H1 (cell line): Measurements from ENCODE around the gene SND1. TPM values are rescaled to one million over a fixed set of nuclear protein-coding genes. Genes with fewer than 3 reads are reported as not detected.

Experiments
- CTCF ChIA-PET: fragments of 300-600 bp; sonication (Branson Sonifier 250); formaldehyde crosslinking; loops from one replicate; lab custom pipeline; 2021; ENCODE audit not compliant: partially characterized antibody; lab: Charles Lee
- POLR2A ChIA-PET: fragments of 300-600 bp; sonication (Branson Sonifier 250); formaldehyde crosslinking; loops from one replicate; lab custom pipeline; 2021; ENCODE audit warnings: inconsistent platforms; ENCODE audit not compliant: partially characterized antibody; lab: Charles Lee
- DNase-seq, 2 experiments: peaks; one replicate each; pipeline versions ENCODE4 v3.0.0 to v3.0.0-alpha.2; 2010 to 2022; ENCODE audit warnings: low spot score in 2 of 2, low read depth in 1 of 2, mixed read lengths in 1 of 2
- FAIRE-seq: peaks from 2 replicates; lab custom pipeline; 2011; peaks lifted over from hg19 to GRCh38; lab: Jason Lieb, UNC
- H2AFZ ChIP-seq: 2 replicates; pipeline ENCODE4 v1.8.1; 2012; ENCODE audit warnings: low read length, inconsistent platforms
- H2AK5ac ChIP-seq: 2 replicates; pipeline ENCODE4 v1.6.1; 2013; ENCODE audit warnings: low read depth, low read length
- H2BK120ac ChIP-seq: replicated peaks from 2 replicates; pipeline ENCODE3; 2013; ENCODE audit warnings: low read depth, low read length, inconsistent platforms
- H2BK12ac ChIP-seq: 2 replicates; pipeline ENCODE4 v1.6.1; 2013; ENCODE audit warnings: low read depth, low read length
- H2BK15ac ChIP-seq: 2 replicates; pipeline ENCODE4 v1.6.1; 2013; ENCODE audit warnings: low read length
- H2BK20ac ChIP-seq: 2 replicates; pipeline ENCODE4 v1.6.1; 2013; ENCODE audit warnings: low read length
- H2BK5ac ChIP-seq: 2 replicates; pipeline ENCODE4 v1.6.1; 2013; ENCODE audit warnings: low read depth, low read length
- H3K14ac ChIP-seq: 2 replicates; pipeline ENCODE4 v1.6.1; 2013; ENCODE audit warnings: inconsistent platforms; ENCODE audit not compliant: insufficient read length
- H3K18ac ChIP-seq: 2 replicates; pipeline ENCODE4 v1.6.1; 2013; ENCODE audit warnings: low read length; ENCODE audit errors: extremely low read depth
- H3K23ac ChIP-seq: 2 replicates; pipeline ENCODE4 v1.6.1; 2013; ENCODE audit warnings: inconsistent platforms; ENCODE audit not compliant: insufficient read length
- H3K23me2 ChIP-seq: 2 replicates; pipeline ENCODE4 v1.6.1; 2013; ENCODE audit warnings: low read depth, low read length
- H3K27ac ChIP-seq: 2 replicates; pipeline ENCODE4 v1.6.1; 2011; ENCODE audit warnings: low read depth, low read length, inconsistent platforms
- H3K27me3 ChIP-seq, 4 experiments: replicated peaks in 1 of 4; 1 replicate in 1 of 4; 2 replicates in 3 of 4; pipeline versions ENCODE4 v1.6.1 to v1.8.1; 2011 to 2013; ENCODE audit warnings: low read length in 3 of 4, mild to moderate bottlenecking in 3 of 4, inconsistent platforms in 2 of 4, mixed read lengths in 2 of 4, moderate library complexity in 1 of 4; ENCODE audit not compliant: control insufficient read depth in 3 of 4, insufficient read depth in 3 of 4; ENCODE audit errors: extremely low read depth in 1 of 4
- H3K36me3 ChIP-seq, 4 experiments: 2 replicates each; pipeline versions ENCODE4 v1.6.1 to v1.8.1; 2011 to 2013; ENCODE audit warnings: mild to moderate bottlenecking in 4 of 4, low read length in 3 of 4, moderate library complexity in 2 of 4, control low read depth in 1 of 4, inconsistent platforms in 1 of 4; ENCODE audit not compliant: insufficient read depth in 4 of 4, control insufficient read depth in 2 of 4
- H3K4ac ChIP-seq: replicated peaks from 2 replicates; pipeline ENCODE3; 2013; ENCODE audit warnings: low read length, low read depth, mixed read lengths, inconsistent platforms; ENCODE audit not compliant: insufficient read length
- H3K4me1 ChIP-seq, 4 experiments: replicated peaks in 1 of 4; 1 replicate in 1 of 4; 2 replicates in 3 of 4; pipeline versions ENCODE4 v1.6.1 to v1.8.1; 2011 to 2013; ENCODE audit warnings: low read length in 3 of 4, inconsistent platforms in 2 of 4, mixed read lengths in 1 of 4; ENCODE audit not compliant: insufficient read depth in 4 of 4, control insufficient read depth in 3 of 4
- H3K4me2 ChIP-seq, 2 experiments: 2 replicates each; pipeline versions ENCODE4 v1.6.1 to v1.8.1; 2011 to 2013; ENCODE audit warnings: low read depth in 2 of 2, low read length in 2 of 2, control low read depth in 1 of 2, inconsistent platforms in 1 of 2, mild to moderate bottlenecking in 1 of 2; ENCODE audit not compliant: insufficient read depth in 1 of 2
- H3K4me3 ChIP-seq, 4 experiments: fragments of 200-600, 300-600 bp in 1 of 4; sonication (generic), shearing (Covaris generic), sonication (Bioruptor Twin) in 1 of 4; 2 replicates each; pipeline versions ENCODE4 v1.5.1 to v1.8.1; 2011 to 2016; ENCODE audit warnings: low read length in 4 of 4, low read depth in 3 of 4, control low read depth in 2 of 4, inconsistent platforms in 2 of 4, mild to moderate bottlenecking in 2 of 4, mixed read lengths in 1 of 4, moderate library complexity in 1 of 4; ENCODE audit not compliant: insufficient read depth in 2 of 4; ENCODE audit errors: extremely low read depth in 1 of 4
- H3K56ac ChIP-seq: replicated peaks from 2 replicates; pipeline ENCODE3; 2013; ENCODE audit warnings: low read depth, mild to moderate bottlenecking, mixed read lengths, low read length, inconsistent platforms; ENCODE audit not compliant: insufficient read length
- H3K79me1 ChIP-seq: 2 replicates; pipeline ENCODE4 v1.6.1; 2013; ENCODE audit warnings: low read depth, low read length, control low read depth
- H3K79me2 ChIP-seq, 2 experiments: 2 replicates each; pipeline versions ENCODE4 v1.6.1 to v1.8.1; 2012 to 2013; ENCODE audit warnings: low read length in 2 of 2, mild to moderate bottlenecking in 2 of 2, inconsistent platforms in 1 of 2; ENCODE audit not compliant: insufficient read depth in 2 of 2, control insufficient read depth in 1 of 2
- H3K9ac ChIP-seq, 4 experiments: replicated peaks in 1 of 4; 1 replicate in 1 of 4; 2 replicates in 3 of 4; pipeline versions ENCODE4 v1.6.1 to v1.8.1; 2011 to 2013; ENCODE audit warnings: low read depth in 3 of 4, low read length in 3 of 4, control low read depth in 2 of 4, mild to moderate bottlenecking in 2 of 4, moderate library complexity in 2 of 4, inconsistent platforms in 1 of 4; ENCODE audit errors: extremely low read depth in 1 of 4
- H3K9me3 ChIP-seq, 2 experiments: 2 replicates each; pipeline versions ENCODE4 v1.6.1 to v1.8.1; 2012 to 2013; ENCODE audit warnings: mild to moderate bottlenecking in 2 of 2, moderate library complexity in 2 of 2, control low read depth in 1 of 2, inconsistent platforms in 1 of 2, low read depth in 1 of 2, low read length in 1 of 2, mixed read lengths in 1 of 2; ENCODE audit not compliant: insufficient read depth in 2 of 2
- H4K20me1 ChIP-seq, 2 experiments: replicated peaks in 1 of 2; 2 replicates each; pipeline versions ENCODE3 to v1.8.1; 2011 to 2013; ENCODE audit warnings: inconsistent platforms in 2 of 2, low read length in 2 of 2, mild to moderate bottlenecking in 1 of 2; ENCODE audit not compliant: insufficient read depth in 2 of 2, control insufficient read depth in 1 of 2
- H4K5ac ChIP-seq: 2 replicates; pipeline ENCODE4 v1.6.1; 2013; ENCODE audit warnings: low read length, low read depth, mixed read lengths, inconsistent platforms; ENCODE audit not compliant: insufficient read length
- H4K8ac ChIP-seq: 2 replicates; pipeline ENCODE4 v1.8.0; 2013; ENCODE audit warnings: mild to moderate bottlenecking, moderate library complexity, low read length, inconsistent platforms; ENCODE audit not compliant: insufficient read depth; ENCODE audit errors: extremely low read depth
- H4K91ac ChIP-seq: replicated peaks from 2 replicates; pipeline ENCODE3; 2013; ENCODE audit warnings: low read length, mixed read lengths, inconsistent platforms; ENCODE audit not compliant: insufficient read length
- SP4 ChIP-seq: IDR thresholded peaks from 2 replicates; pipeline ENCODE4 v1.6.1; 2012; ENCODE audit warnings: low read length, inconsistent platforms
- WGBS, 2 experiments: shearing (Covaris generic) in 1 of 2; methylation state at CpG; one replicate each; pipeline versions ENCODE4 v1.1.6 to v1.1.7; 2013 to 2015; ENCODE audit warnings: low lambda C conversion rate in 2 of 2, mixed read lengths in 2 of 2, inconsistent platforms in 1 of 2, low coverage in 1 of 2, missing lambda C conversion rate in 1 of 2; ENCODE audit not compliant: insufficient replicate concordance in 2 of 2, insufficient coverage in 1 of 2, insufficient read length in 1 of 2; ENCODE audit errors: extremely low coverage in 1 of 2, missing lambda C conversion rate in 1 of 2; 5-methylcytosine and 5-hydroxymethylcytosine counted together
- polyA plus RNA-seq, 7 experiments: library from polyadenylated mRNA; depleted of rRNA in 3 of 7; stranded (reverse) in 5 of 7; unstranded in 2 of 7; fragments of >200 nt in 5 of 7; fragments of 200-250 nt in 2 of 7; gene quantifications; 1 replicate in 5 of 7; 2 replicates in 1 of 7; 4 replicates in 1 of 7; pipeline versions ENCODE4 v1.2.1 to v1.2.3, GENCODE V29; 2011 to 2013; ENCODE audit warnings: missing spikeins in 2 of 7, mixed read lengths in 2 of 7
- total RNA-seq: library from RNA; stranded (reverse); fragmentation: NEBNext Ultra II Directional; extraction: Animal tissue kit (Norgen Biotek cat#: 25700); gene quantifications from 2 replicates; pipeline ENCODE4 v1.2.1, GENCODE V29; 2021

The SND1 gene
- total and polyA plus RNA-seq, 2 of the 8 experiments (the other 6 are each of a cell fraction or from before 2014, with no cell fraction given): 122 to 290 TPM

- DNase-seq (no peak), FAIRE-seq (no peak)
- Histone ChIP-seq H3K9me3 (no peaks in the 10 kb centered on the region), H2BK12ac (no peak overlapping the region), H2AK5ac (no peak overlapping the region), H2BK5ac (no peak overlapping the region), H3K56ac (no peak overlapping the region), H3K27ac (no peak overlapping the region), H3K36me3 (no peaks in the 10 kb centered on the region), H3K23ac (no peak overlapping the region), H4K5ac (no peak overlapping the region), H4K91ac (no peak overlapping the region), H4K20me1 (peaks cover 2 to 10% of the 10 kb centered on the region in 2 experiments), H2BK15ac (no peak overlapping the region), H3K79me1 (peaks cover 2% of the 10 kb centered on the region; the same call in 1 of the 2 replicates), H3K79me2 (peaks cover 0 to 40% of the 10 kb centered on the region in 2 experiments; a peak in 3 of 4 replicates), H3K4me3 (no peak overlapping the region), H3K14ac (no peak overlapping the region), H3K4ac (no peak overlapping the region), H2BK120ac (no peak overlapping the region), H2AFZ (no peak overlapping the region), H4K8ac (no peak overlapping the region; the same call in 1 of the 2 replicates), H3K4me2 (no peak overlapping the region), H3K9ac (no peak overlapping the region), H3K4me1 (no peaks in the 10 kb centered on the region; a peak in 1 of 7 replicates), H3K18ac (no peak overlapping the region), H3K27me3 (no peaks in the 10 kb centered on the region), H3K23me2 (no peaks in the 10 kb centered on the region; the same call in 1 of the 2 replicates), H2BK20ac (no peak overlapping the region)
- 90% methylated on average over 5 of the region's 5 CpGs; no CpG with 5 or more reads in 1 of the 2 experiments for WGBS, 2 experiments
- POLR2A ChIA-PET: no interaction called here
- CTCF ChIA-PET: interaction anchor here (0.7 to 1.0 kb wide), 4 partner anchors 18 to 359 kb away, joined by 3 to 6 read pairs (median 3); no protein-coding TSS in a partner anchor
- TF ChIP-seq SP4: no peak
Observed at GRCh38 chr7:127831318-127832219, 179.6 kb downstream of the SND1 start.
